ENCODE measurements around the gene INSL3.
"Not testable (repeated sequence)": the region's sequence is repeated elsewhere in the genome, so short reads cannot be mapped to it uniquely, and the experiment has no call there.

The INSL3 gene

GRCh38 chr19:17826508-17827056, 5.3 kb upstream of the INSL3 start:
- FAIRE-seq (no peak), DNase-seq (ENCODE audit: extremely low spot score, insufficient read length, low read depth) (no peak)

GRCh38 chr19:17824339-17824738, 3.0 kb upstream of the INSL3 start:
- FAIRE-seq (no peak), DNase-seq (ENCODE audit: extremely low spot score, insufficient read length, low read depth) (no peak)

- FAIRE-seq = no peak
- DNase-seq (ENCODE audit: extremely low spot score, insufficient read length, low read depth) = no peak
Measured at GRCh38 chr19:17817668-17818363, 3.5 kb downstream of the INSL3 start.

- DNase-seq (ENCODE audit: extremely low spot score, insufficient read length, low read depth) (no peak), FAIRE-seq (no peak)
Measured at GRCh38 chr19:17812099-17812498, 9.2 kb downstream of the INSL3 start.

- no peak for FAIRE-seq
Measured at GRCh38 chr19:17811681-17812080, 9.6 kb downstream of the INSL3 start.

GRCh38 chr19:17811103-17811502, 10.2 kb downstream of the INSL3 start:
- DNase-seq (ENCODE audit: extremely low spot score, insufficient read length, low read depth) = no peak
- FAIRE-seq = no peak

More at GRCh38 chr19:17811681-17812080, 9.6 kb downstream of the INSL3 start:
- DNase-seq (ENCODE audit: extremely low spot score, insufficient read length, low read depth) = no peak

- FAIRE-seq (no peak), DNase-seq (ENCODE audit: extremely low spot score, insufficient read length, low read depth) (no peak)
Measured at GRCh38 chr19:17807731-17808316, 13.5 kb downstream of the INSL3 start.

GRCh38 chr19:17806945-17807344, 14.4 kb downstream of the INSL3 start:
- FAIRE-seq (no peak), DNase-seq (ENCODE audit: extremely low spot score, insufficient read length, low read depth) (no peak)

GRCh38 chr19:17805427-17805826, 15.9 kb downstream of the INSL3 start:
- DNase-seq (ENCODE audit: extremely low spot score, insufficient read length, low read depth) = no peak
- no peak for FAIRE-seq

- DNase-seq (ENCODE audit: extremely low spot score, insufficient read length, low read depth) = no peak
Measured at GRCh38 chr19:17803264-17803896, 17.9 kb downstream of the INSL3 start.

GRCh38 chr19:17802137-17802858, 19.0 kb downstream of the INSL3 start:
- FAIRE-seq (no peak), DNase-seq (ENCODE audit: extremely low spot score, insufficient read length, low read depth) (no peak)

More at GRCh38 chr19:17803264-17803896, 17.9 kb downstream of the INSL3 start:
- no peak for FAIRE-seq

GRCh38 chr19:17798599-17798998, 22.7 kb downstream of the INSL3 start:
- not testable (repeated sequence) for DNase-seq (ENCODE audit: extremely low spot score, insufficient read length, low read depth)

GRCh38 chr19:17797424-17798201, 23.7 kb downstream of the INSL3 start:
- no peak for FAIRE-seq
- no peak for DNase-seq (ENCODE audit: extremely low spot score, insufficient read length, low read depth)

More at GRCh38 chr19:17798599-17798998, 22.7 kb downstream of the INSL3 start:
- not testable (repeated sequence) for FAIRE-seq

GRCh38 chr19:17796838-17797423, 24.4 kb downstream of the INSL3 start:
- no peak for FAIRE-seq
- DNase-seq (ENCODE audit: extremely low spot score, insufficient read length, low read depth) = no peak

- FAIRE-seq = no peak
Measured at GRCh38 chr19:17796013-17796837, 25.1 kb downstream of the INSL3 start.

GRCh38 chr19:17795495-17795856, 25.8 kb downstream of the INSL3 start:
- FAIRE-seq (no peak), DNase-seq (ENCODE audit: extremely low spot score, insufficient read length, low read depth) (no peak)

More at GRCh38 chr19:17796013-17796837, 25.1 kb downstream of the INSL3 start:
- DNase-seq (ENCODE audit: extremely low spot score, insufficient read length, low read depth) = no peak

GRCh38 chr19:17794731-17795494, 26.4 kb downstream of the INSL3 start, which contains the start of gene B3GNT3:
B3GNT3 (plus strand) TSS chr19:17795138; CDS start chr19:17807808, 12,670 bp downstream.
- DNase-seq (ENCODE audit: extremely low spot score, insufficient read length, low read depth) = no peak

GRCh38 chr19:17794412-17794730, 26.9 kb downstream of the INSL3 start:
- FAIRE-seq (no peak), DNase-seq (ENCODE audit: extremely low spot score, insufficient read length, low read depth) (no peak)

More at GRCh38 chr19:17794731-17795494, 26.4 kb downstream of the INSL3 start, which contains the start of gene B3GNT3:
- FAIRE-seq = no peak

Measured in GM18507 (cell line).